Measurements from ENCODE around the gene LURAP1L.

DNA sequence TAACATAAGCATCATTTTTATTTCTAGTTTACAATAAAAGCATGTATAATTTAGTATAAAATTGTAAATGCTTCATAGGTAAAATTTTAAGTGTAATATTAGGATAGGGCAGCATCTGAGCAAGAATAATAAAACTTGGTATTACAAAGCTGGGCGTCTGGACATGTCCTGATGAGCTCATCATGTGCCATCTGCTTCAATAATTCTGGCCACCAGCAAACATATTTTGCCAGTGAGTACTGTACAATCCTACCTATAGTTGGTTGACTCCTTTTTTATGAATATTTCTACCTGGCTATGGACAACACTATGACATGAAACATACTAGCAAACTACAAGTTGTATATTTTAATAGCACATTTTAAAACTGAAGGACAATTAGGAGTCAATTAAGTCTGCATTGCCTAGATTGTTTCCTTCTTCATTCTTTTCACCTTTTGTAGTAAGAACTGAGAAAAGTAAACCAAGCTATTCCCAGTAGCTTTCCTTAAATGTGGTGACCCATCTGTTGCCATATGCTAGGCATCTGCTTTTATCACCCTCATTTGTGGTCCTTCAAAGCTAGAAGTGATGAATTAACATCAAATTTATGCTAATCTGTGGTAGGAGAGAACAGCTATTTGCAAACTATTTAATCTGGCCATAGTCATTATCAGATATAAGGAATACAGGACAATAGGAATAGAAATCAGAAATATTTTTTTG, 23.4 kb downstream of the LURAP1L start:
- no peak for TF ChIP-seq GATA2 (IDR thresholded peaks at IDR 0.05; ENCODE audit: low read depth, low read length)
- no peak for TF ChIP-seq GATA3 (IDR thresholded peaks at IDR 0.05; ENCODE audit: low read depth, low read length)

Data from SH-SY5Y (cell line).